Fibroblast of peridontal ligament (primary cell): ENCODE results near the gene IPO5.

ENCODE experiments used
- DNase-seq: peaks from one replicate; pipeline ENCODE4 v3.0.0-alpha.2; 2010; ENCODE audit errors: extremely low read depth

The IPO5 gene

DNA sequence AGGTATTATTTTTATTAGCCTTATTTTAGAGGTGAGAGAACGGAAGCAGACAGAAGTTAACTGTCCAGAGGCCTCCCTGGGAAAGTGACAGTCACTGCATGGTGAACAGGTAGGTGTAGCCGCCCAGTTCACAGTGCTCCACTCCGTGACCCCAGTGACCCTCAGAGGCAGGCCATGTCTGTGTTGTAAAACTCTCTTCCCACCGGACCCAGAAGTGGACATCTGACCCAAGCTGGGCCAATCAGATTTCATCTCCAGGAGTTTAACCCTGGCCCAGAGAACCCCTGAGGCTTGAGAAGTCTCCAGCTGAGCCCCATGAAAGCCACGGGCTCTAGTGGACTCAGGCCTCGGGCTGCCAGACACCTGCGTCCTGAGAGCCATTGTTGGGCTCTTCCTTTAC, 105.8 kb downstream of the IPO5 start:
- no peak for DNase-seq

- DNase-seq, result no peak
Observed at GRCh38 chr13:98060282-98060681, 106.8 kb downstream of the IPO5 start.

- no peak for DNase-seq
Observed at GRCh38 chr13:98065468-98065867, 112.0 kb downstream of the IPO5 start.

GRCh38 chr13:98066636-98067035, 113.2 kb downstream of the IPO5 start:
- DNase-seq, result no peak

GRCh38 chr13:98068521-98068920, 115.0 kb downstream of the IPO5 start:
- DNase-seq, result no peak

DNA sequence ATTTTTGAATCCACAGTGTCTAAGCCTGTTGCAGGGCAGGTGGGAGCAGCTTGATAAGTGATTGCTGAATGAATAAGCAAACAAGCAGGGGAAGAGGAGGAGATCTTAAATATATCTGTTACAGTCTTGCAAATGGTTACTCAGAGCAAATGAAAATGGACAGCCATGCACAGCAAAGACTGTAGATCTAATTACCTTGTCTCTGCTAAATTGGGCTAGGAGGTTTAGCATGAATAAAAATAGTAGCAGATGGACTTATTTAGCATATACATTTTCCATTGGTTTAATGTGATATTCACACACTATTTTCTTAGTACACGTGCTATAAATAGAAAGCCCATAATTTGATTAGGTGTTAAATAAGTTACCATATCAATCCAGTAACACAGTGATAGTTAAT, 116.5 kb downstream of the IPO5 start:
- DNase-seq, result no peak

GRCh38 chr13:98071316-98071715, 117.8 kb downstream of the IPO5 start:
- DNase-seq, result no peak

DNA sequence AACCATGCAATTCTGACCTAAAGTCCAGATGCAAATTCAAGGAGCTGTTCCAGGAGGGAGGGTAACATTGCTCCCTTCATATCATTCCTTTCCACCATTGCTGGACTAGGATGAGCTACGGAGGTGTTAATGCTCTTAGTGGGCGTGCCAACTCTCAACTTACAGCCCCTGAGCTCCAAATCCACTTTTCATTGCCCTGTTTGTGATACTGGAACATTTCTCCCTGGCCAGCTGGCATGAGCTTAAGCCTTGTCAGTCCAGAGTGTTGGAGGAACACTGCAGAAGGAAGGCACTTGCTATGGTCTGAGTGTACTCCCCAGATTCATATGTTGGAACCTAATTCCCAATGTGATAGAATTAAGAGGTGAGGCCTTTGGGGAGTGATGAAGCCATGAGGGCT, 119.0 kb downstream of the IPO5 start:
- no peak for DNase-seq
